DOHH2 (cell line): Measurements from ENCODE around the gene RESP18.
A peak's percentile ranks its signal among the peaks of the same experiment; 100 is the strongest.

Experiments used
- CTCF ChIP-seq: fragments of 200-600 bp; sonication (generic); IDR thresholded peaks from one replicate; pipeline ENCODE4 v1.5.1; 2014; ENCODE audit warnings: antibody characterized with exemption, mild to moderate bottlenecking, low read depth, low read length; ENCODE audit not compliant: poor library complexity, severe bottlenecking
- EZH2phosphoT487 ChIP-seq: fragments of 200-600 bp; sonication (generic); IDR thresholded peaks from 2 replicates; pipeline ENCODE4 v1.6.1; 2017; ENCODE audit warnings: borderline replicate concordance, mild to moderate bottlenecking, antibody characterized with exemption, low read length, moderate library complexity, mixed read lengths

DNA sequence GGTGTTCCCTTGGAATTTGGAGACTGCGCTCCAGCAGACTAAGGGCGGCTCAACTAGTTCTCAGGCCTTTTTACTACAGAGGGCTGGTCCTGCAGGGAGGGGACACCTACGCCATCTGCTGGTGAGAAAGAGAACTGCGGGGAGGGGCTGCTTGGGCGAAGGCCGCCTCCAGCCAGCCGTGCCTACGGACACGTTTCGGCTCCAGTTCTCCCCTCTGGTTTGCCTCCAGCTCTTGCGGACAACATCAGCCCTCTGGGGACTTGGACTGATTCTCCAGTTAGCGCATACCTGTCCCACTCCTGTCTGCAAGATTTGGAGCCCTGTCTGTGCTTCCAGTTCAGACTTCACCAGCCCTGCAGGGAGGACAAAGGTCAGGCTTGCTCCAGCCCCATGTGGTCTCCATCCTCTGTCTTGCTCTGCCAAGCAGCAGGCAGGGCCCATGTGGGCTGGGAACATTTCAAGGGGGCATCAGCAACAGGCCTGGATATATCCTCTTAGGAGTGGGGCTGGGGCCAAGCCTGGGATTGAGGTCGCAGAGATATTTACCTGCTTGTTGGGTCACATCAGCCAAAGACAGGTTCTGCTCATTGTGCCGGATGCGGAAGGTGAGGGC, 33.7 kb downstream of the RESP18 start:
- TF ChIP-seq CTCF (peak; percentile 90), EZH2phosphoT487 (no peak)
